SK-N-SH (cell line): ENCODE data around the gene FRY. TPM values are rescaled to one million over a fixed set of nuclear protein-coding genes. Genes with fewer than 3 reads are reported as not detected.

ENCODE experiments used
- CTCF ChIA-PET: fragments of 300-600, 350-600 bp; formaldehyde crosslinking; extraction: SDS; loops from one replicate; lab custom pipeline; 2021; lab: Yijun Ruan, JAX
- POLR2A ChIA-PET: fragments of 350-600 bp; sonication (Branson Sonifier 250); formaldehyde crosslinking; extraction: SDS; loops from one replicate; lab custom pipeline; 2020; ENCODE audit warnings: antibody characterized with exemption, inconsistent platforms; lab: Yijun Ruan, JAX
- DNase-seq: peaks from one replicate; pipeline ENCODE4 v3.0.0; 2012
- H2AFZ ChIP-seq: fragments of 200-600 bp; sonication (generic); 2 replicates; pipeline ENCODE4 v1.8.1; 2016; ENCODE audit warnings: antibody characterized with exemption, mild to moderate bottlenecking, low read depth
- H3F3A ChIP-seq: fragments of 200-600 bp; sonication (generic); replicated peaks from 2 replicates; pipeline ENCODE3; 2016; ENCODE audit warnings: antibody characterized with exemption, mild to moderate bottlenecking; ENCODE audit not compliant: insufficient read depth
- H3K27ac ChIP-seq, 2 experiments: fragments of 200-500 bp in 1 of 2; fragments of 200-600 bp in 1 of 2; sonication (Bioruptor generic) in 1 of 2; sonication (generic), shearing (Covaris generic) in 1 of 2; 2 replicates each; pipeline versions ENCODE4 v1.5.1 to v1.6.1; 2014 to 2016; ENCODE audit warnings: low read depth in 2 of 2, inconsistent platforms in 1 of 2, low read length in 1 of 2, mild to moderate bottlenecking in 1 of 2, mixed read lengths in 1 of 2
- H3K27me3 ChIP-seq: fragments of 200-600 bp; sonication (generic), shearing (Covaris generic); 2 replicates; pipeline ENCODE4 v1.6.1; 2016; ENCODE audit warnings: mixed run types; ENCODE audit not compliant: insufficient read depth
- H3K36me3 ChIP-seq, 2 experiments: fragments of 200-500 bp in 1 of 2; fragments of 200-600 bp in 1 of 2; sonication (Bioruptor generic) in 1 of 2; sonication (generic) in 1 of 2; replicated peaks in 1 of 2; 2 replicates each; pipeline versions ENCODE3 to v1.5.1; 2014 to 2016; ENCODE audit warnings: low read length in 1 of 2, mild to moderate bottlenecking in 1 of 2; ENCODE audit not compliant: insufficient read depth in 2 of 2, control insufficient read depth in 1 of 2
- H3K4me1 ChIP-seq, 2 experiments: fragments of 200-500 bp in 1 of 2; fragments of 200-600 bp in 1 of 2; sonication (Bioruptor generic) in 1 of 2; sonication (generic), shearing (Covaris generic) in 1 of 2; 2 replicates each; pipeline versions ENCODE4 v1.5.1 to v1.6.1; 2014 to 2016; ENCODE audit warnings: low read depth in 1 of 2, low read length in 1 of 2, mixed run types in 1 of 2; ENCODE audit not compliant: insufficient read depth in 2 of 2, control insufficient read depth in 1 of 2
- H3K4me2 ChIP-seq: fragments of 200-600 bp; sonication (generic), shearing (Covaris generic); 2 replicates; pipeline ENCODE4 v1.6.1; 2017; ENCODE audit warnings: mixed run types
- H3K4me3 ChIP-seq, 2 experiments: fragments of 200-500 bp in 1 of 2; fragments of 200-600 bp in 1 of 2; sonication (Bioruptor generic) in 1 of 2; sonication (generic), shearing (Covaris generic) in 1 of 2; 2 replicates each; pipeline versions ENCODE4 v1.5.1 to v1.8.1; 2014 to 2016; ENCODE audit warnings: low read depth in 2 of 2, inconsistent platforms in 1 of 2, low read length in 1 of 2, mild to moderate bottlenecking in 1 of 2, mixed read lengths in 1 of 2, moderate library complexity in 1 of 2
- H3K79me2 ChIP-seq: fragments of 200-600 bp; sonication (generic); 2 replicates; pipeline ENCODE4 v1.8.1; 2017; ENCODE audit warnings: mild to moderate bottlenecking; ENCODE audit not compliant: insufficient read depth
- H3K9ac ChIP-seq: fragments of 200-600 bp; sonication (generic); 2 replicates; pipeline ENCODE4 v1.6.1; 2017; ENCODE audit warnings: mixed run types
- H3K9me2 ChIP-seq: fragments of 200-600 bp; sonication (generic); 2 replicates; pipeline ENCODE4 v1.6.1; 2017; ENCODE audit warnings: mixed run types
- H3K9me3 ChIP-seq: fragments of 200-600 bp; sonication (generic); 2 replicates; pipeline ENCODE4 v1.6.1; 2017; ENCODE audit warnings: mixed run types, mild to moderate bottlenecking, moderate library complexity
- H4K20me1 ChIP-seq: fragments of 200-600 bp; sonication (generic); 2 replicates; pipeline ENCODE4 v1.6.1; 2017; ENCODE audit warnings: mild to moderate bottlenecking, mixed run types; ENCODE audit not compliant: insufficient read depth
- CHD2 ChIP-seq: fragments of 150-350 bp; IDR thresholded peaks from 2 replicates; pipeline ENCODE4 v1.6.1; 2018; ENCODE audit warnings: low read length; ENCODE audit not compliant: partially characterized antibody
- CTCF ChIP-seq: fragments of 200-600 bp; sonication (generic); IDR thresholded peaks from 2 replicates; pipeline ENCODE4 v1.6.1; 2017; ENCODE audit warnings: antibody characterized with exemption, mild to moderate bottlenecking, moderate library complexity
- EP300 ChIP-seq, 2 experiments: IDR thresholded peaks; 2 replicates each; pipeline versions ENCODE4 v1.4.0 to v1.6.1; 2012; ENCODE audit warnings: borderline replicate concordance in 1 of 2, low read depth in 1 of 2, low read length in 1 of 2
- FOSL2 ChIP-seq: IDR thresholded peaks from 2 replicates; pipeline ENCODE4 v1.4.0; 2012; ENCODE audit warnings: low read depth, mild to moderate bottlenecking, moderate library complexity, borderline replicate concordance
- FOXJ3 ChIP-seq: sonication (generic); formaldehyde crosslinking; IDR thresholded peaks from 2 replicates; pipeline ENCODE4 v1.5.1; 2020; ENCODE audit warnings: mild to moderate bottlenecking, missing genetic modification reagents
- GABPA ChIP-seq: IDR thresholded peaks from 2 replicates; pipeline ENCODE4 v1.4.0; 2012; ENCODE audit warnings: low read depth, mild to moderate bottlenecking
- GATA2 ChIP-seq: sonication (generic); formaldehyde crosslinking; IDR thresholded peaks from 2 replicates; pipeline ENCODE4 v1.5.0; 2020; ENCODE audit warnings: mild to moderate bottlenecking, missing genetic modification reagents
- IRF3 ChIP-seq: fragments of 150-350 bp; IDR thresholded peaks from 2 replicates; pipeline ENCODE4 v1.6.1; 2016; ENCODE audit warnings: mild to moderate bottlenecking, low read depth, low read length
- MEF2A ChIP-seq: IDR thresholded peaks from 2 replicates; pipeline ENCODE4 v1.4.0; 2012; ENCODE audit warnings: low read depth, borderline replicate concordance
- MXI1 ChIP-seq: IDR thresholded peaks from 2 replicates; pipeline ENCODE4 v1.6.1; 2012; ENCODE audit warnings: mild to moderate bottlenecking, low read depth, low read length, improper control_type of control experiment
- NRF1 ChIP-seq: IDR thresholded peaks from 2 replicates; pipeline ENCODE4 v1.6.1; 2012; ENCODE audit warnings: low read depth, mild to moderate bottlenecking, low read length
- PBX3 ChIP-seq: IDR thresholded peaks from 2 replicates; pipeline ENCODE4; 2012
- POLR2AphosphoS5 ChIP-seq: IDR thresholded peaks from 2 replicates; pipeline ENCODE4 v1.6.1; 2012; ENCODE audit warnings: low read depth, low read length
- RAD21 ChIP-seq: IDR thresholded peaks from 2 replicates; pipeline ENCODE4 v1.6.1; 2012; ENCODE audit warnings: mild to moderate bottlenecking, low read length
- RFX5 ChIP-seq: IDR thresholded peaks from 2 replicates; pipeline ENCODE4 v1.6.1; 2012; ENCODE audit warnings: mild to moderate bottlenecking, improper control_type of control experiment, low read length
- SIN3A ChIP-seq: IDR thresholded peaks from 2 replicates; pipeline ENCODE4 v1.6.1; 2012; ENCODE audit warnings: low read depth, mild to moderate bottlenecking, low read length, moderate library complexity, borderline replicate concordance
- SMC3 ChIP-seq: IDR thresholded peaks from 2 replicates; pipeline ENCODE4 v1.6.1; 2012; ENCODE audit warnings: low read depth, low read length, improper control_type of control experiment
- USF1 ChIP-seq: IDR thresholded peaks from 2 replicates; pipeline ENCODE4 v1.4.0; 2012; ENCODE audit warnings: low read depth, borderline replicate concordance
- USF2 ChIP-seq: fragments of 150-350 bp; IDR thresholded peaks from 2 replicates; pipeline ENCODE4 v1.6.1; 2017; ENCODE audit warnings: antibody characterized with exemption, low read length, low read depth, borderline replicate concordance
- YY1 ChIP-seq: IDR thresholded peaks from 2 replicates; pipeline ENCODE4 v1.4.0; 2012; ENCODE audit warnings: low read depth, mild to moderate bottlenecking
- WGBS: methylation state at CpG from one replicate; pipeline ENCODE4 v1.1.6; 2017; ENCODE audit warnings: low lambda C conversion rate; 5-methylcytosine and 5-hydroxymethylcytosine counted together
- polyA plus RNA-seq, 3 experiments: library from polyadenylated mRNA; depleted of rRNA; stranded (reverse); fragments of >200 nt; gene quantifications; 2 replicates each; pipeline ENCODE4 v1.2.3, GENCODE V29; 2012

FRY gene
- polyA plus RNA-seq, 1 of the 3 experiments (the other 2 are of a cell fraction) = 1.4 TPM

- Histone ChIP-seq H3K27ac (no peak overlapping the region), H3K36me3 (no peaks in the 10 kb centered on the region), H3F3A (no peaks in the 10 kb centered on the region), H3K9ac (no peak overlapping the region), H3K4me1 (no peaks in the 10 kb centered on the region), H3K27me3 (no peaks in the 10 kb centered on the region), H3K9me3 (no peaks in the 10 kb centered on the region), H3K9me2 (no peaks in the 10 kb centered on the region), H2AFZ (no peak overlapping the region), H3K79me2 (no peaks in the 10 kb centered on the region), H3K4me2 (no peak overlapping the region), H3K4me3 (no peak overlapping the region), H4K20me1 (no peaks in the 10 kb centered on the region)
- no peak for DNase-seq
- 89% methylated on average over 4 of the region's 4 CpGs for WGBS
- POLR2A ChIA-PET = no interaction called here
- CTCF ChIA-PET = no interaction called here
- no peak for TF ChIP-seq GABPA
- no peak for TF ChIP-seq EP300 (IDR thresholded peaks at IDR 0.05; ENCODE audit: borderline replicate concordance in 1 of 2, low read depth in 1 of 2, low read length in 1 of 2)
- no peak for TF ChIP-seq YY1
- no peak for TF ChIP-seq RAD21
- TF ChIP-seq NRF1 = no peak
- TF ChIP-seq SIN3A = no peak
- TF ChIP-seq MEF2A = no peak
- no peak for TF ChIP-seq FOXJ3 (CRISPR knock-in tag)
- TF ChIP-seq CHD2 = no peak
- TF ChIP-seq USF1 = no peak
- TF ChIP-seq IRF3 = no peak
- no peak for TF ChIP-seq PBX3
- no peak for TF ChIP-seq USF2
- no peak for TF ChIP-seq CTCF
- TF ChIP-seq FOSL2 = no peak
- TF ChIP-seq SMC3 = no peak
- TF ChIP-seq GATA2 (CRISPR knock-in tag) = no peak
- no peak for TF ChIP-seq MXI1
- no peak for TF ChIP-seq RFX5
- TF ChIP-seq POLR2AphosphoS5 = no peak
Observed at GRCh38 chr13:32272021-32272683, 240.6 kb downstream of the FRY start.
